Activated naive CD4-positive, alpha-beta T cell treated with anti-CD3 and anti-CD28 coated beads for 36 hours (primary cell): ENCODE data around the gene VPS9D1. TPM values are rescaled to one million over a fixed set of nuclear protein-coding genes. Genes with fewer than 3 reads are reported as not detected.
A peak's percentile ranks its signal among the peaks of the same experiment; 100 is the strongest.
"Not testable (repeated sequence)": the region's sequence is repeated elsewhere in the genome, so short reads cannot be mapped to it uniquely, and the experiment has no call there.

Experiments
- CTCF ChIA-PET: fragments of 350-600 bp; sonication (Branson Sonifier 250); formaldehyde crosslinking; loops from one replicate; lab custom pipeline; 2021; ENCODE audit warnings: antibody characterized with exemption; lab: Charles Lee
- DNase-seq: peaks from one replicate; pipeline ENCODE4 v3.0.0-alpha.2; 2020
- H3K27ac Mint-ChIP-seq: one replicate; pipeline ENCODE4 v1.8.0; 2021; ENCODE audit warnings: mild to moderate bottlenecking, mixed read lengths
- H3K27me3 Mint-ChIP-seq: one replicate; pipeline ENCODE4 v1.8.0; 2021; ENCODE audit warnings: low read depth, mixed read lengths
- H3K36me3 Mint-ChIP-seq: one replicate; pipeline ENCODE4 v1.8.0; 2021; ENCODE audit warnings: low read depth, mixed read lengths
- H3K4me1 Mint-ChIP-seq: one replicate; pipeline ENCODE4 v1.8.0; 2021; ENCODE audit warnings: low read depth, mixed read lengths
- H3K4me3 Mint-ChIP-seq: one replicate; pipeline ENCODE4 v1.8.0; 2021; ENCODE audit warnings: mild to moderate bottlenecking, moderate library complexity, mixed read lengths
- H3K9me3 Mint-ChIP-seq: one replicate; pipeline ENCODE4 v1.8.0; 2021; ENCODE audit warnings: mixed read lengths
- intact Hi-C: fragments of 100-400 bp; cut with micrococcal nuclease; formaldehyde crosslinking; loops from one replicate; pipeline ENCODE4 v1.15.1; 2023
- total RNA-seq, 2 experiments: library from RNA; stranded (reverse); gene quantifications; one replicate each; pipeline ENCODE4 v1.2.3, GENCODE V29; 2021

Gene VPS9D1
- total RNA-seq, 2 experiments from 2014 or later: 0.91 to 1.4 TPM

DNA sequence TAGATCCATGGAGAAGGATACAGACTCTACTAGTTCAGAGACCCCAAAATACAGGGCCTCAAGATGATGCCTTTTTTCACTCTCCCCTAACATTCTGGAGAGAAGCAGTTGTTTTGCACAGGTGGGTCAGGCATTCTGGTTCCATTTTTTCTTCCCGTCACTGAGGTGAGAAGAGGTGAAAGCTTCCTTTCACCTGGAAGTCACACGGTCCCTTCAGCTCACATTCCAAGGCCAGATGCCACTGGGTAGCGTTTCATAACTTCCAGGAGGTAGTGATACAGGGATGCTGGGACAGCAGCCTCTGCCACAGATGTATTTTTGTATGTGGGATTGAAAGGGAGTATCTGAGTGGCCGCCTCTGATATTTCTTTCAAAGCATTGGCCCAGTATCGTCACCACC is 32.3 kb downstream of the VPS9D1 start:
- intact Hi-C loops: no loop called here
- H3K9me3 Mint-ChIP-seq: no peaks in the 10 kb centered on the region
- no peaks in the 10 kb centered on the region for H3K27me3 Mint-ChIP-seq
- CTCF ChIA-PET: interaction anchor here (1.3 kb wide), 1 partner anchor 10 kb away, joined by 3 read pairs; no protein-coding TSS in a partner anchor
- peaks cover 15% of the 10 kb centered on the region for H3K4me1 Mint-ChIP-seq
- no peak overlapping the region for H3K27ac Mint-ChIP-seq
- H3K4me3 Mint-ChIP-seq: peak overlapping the region; percentile 92
- peaks cover 25% of the 10 kb centered on the region for H3K36me3 Mint-ChIP-seq
- DNase-seq: no peak

DNA sequence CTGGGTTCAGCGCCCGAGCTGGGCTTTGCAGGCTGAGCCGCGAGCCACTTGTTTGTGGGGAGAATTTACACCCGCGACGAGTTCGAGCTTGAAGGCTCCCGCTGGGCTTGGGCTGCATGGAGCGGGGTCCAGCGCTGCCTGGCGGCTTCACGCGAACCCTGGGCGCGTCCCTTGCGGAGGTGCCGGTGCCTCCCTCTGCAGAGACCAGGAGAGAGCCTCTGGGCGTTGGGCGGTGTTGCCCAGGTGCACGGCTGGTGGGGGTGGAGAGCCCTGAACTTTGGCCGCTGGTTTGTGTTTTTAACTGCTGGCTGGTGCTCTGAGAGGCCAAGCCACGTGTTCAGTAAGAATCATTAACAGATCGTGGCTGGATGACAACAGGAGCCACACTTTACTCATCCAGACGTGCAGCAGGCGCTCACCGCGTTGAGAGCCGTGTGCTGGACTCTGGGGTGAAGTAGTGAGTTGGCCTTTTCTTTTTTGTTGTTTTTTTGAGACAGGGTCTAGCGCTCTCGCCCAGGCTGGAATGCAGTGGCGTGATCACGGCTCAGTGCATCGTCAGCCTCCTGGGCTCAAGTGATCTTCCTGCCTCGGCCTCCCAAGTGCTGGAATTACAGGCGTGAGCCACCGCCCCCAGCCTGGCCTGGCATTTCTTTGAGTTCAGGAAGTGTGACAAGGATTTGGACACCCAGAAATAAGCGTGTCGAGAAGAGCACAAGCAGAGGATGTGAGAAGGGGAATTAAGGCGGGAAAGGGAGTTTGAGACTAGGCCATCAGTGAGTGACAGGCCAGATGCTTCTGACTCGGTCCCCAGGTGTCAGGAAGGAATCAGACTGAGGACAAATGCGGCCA is 33.4 kb downstream of the VPS9D1 start:
- Mint-ChIP-seq H3K27ac (peak overlapping the region; percentile 77), H3K27me3 (no peaks in the 10 kb centered on the region), H3K9me3 (no peaks in the 10 kb centered on the region), H3K36me3 (peaks cover 21% of the 10 kb centered on the region), H3K4me1 (peaks cover 15% of the 10 kb centered on the region), H3K4me3 (peak overlapping the region; percentile 92)
- CTCF ChIA-PET: interaction anchor here (0.7 to 1.4 kb wide), 4 partner anchors 12 to 112 kb away, joined by 3 to 5 read pairs (median 4); partner anchors contain the start of genes CPNE7 and SPATA2L
- no peak for DNase-seq
- intact Hi-C loops: loop anchor here (2.0 kb wide), 1 partner anchor 29 kb away; no protein-coding TSS in a partner anchor

DNA sequence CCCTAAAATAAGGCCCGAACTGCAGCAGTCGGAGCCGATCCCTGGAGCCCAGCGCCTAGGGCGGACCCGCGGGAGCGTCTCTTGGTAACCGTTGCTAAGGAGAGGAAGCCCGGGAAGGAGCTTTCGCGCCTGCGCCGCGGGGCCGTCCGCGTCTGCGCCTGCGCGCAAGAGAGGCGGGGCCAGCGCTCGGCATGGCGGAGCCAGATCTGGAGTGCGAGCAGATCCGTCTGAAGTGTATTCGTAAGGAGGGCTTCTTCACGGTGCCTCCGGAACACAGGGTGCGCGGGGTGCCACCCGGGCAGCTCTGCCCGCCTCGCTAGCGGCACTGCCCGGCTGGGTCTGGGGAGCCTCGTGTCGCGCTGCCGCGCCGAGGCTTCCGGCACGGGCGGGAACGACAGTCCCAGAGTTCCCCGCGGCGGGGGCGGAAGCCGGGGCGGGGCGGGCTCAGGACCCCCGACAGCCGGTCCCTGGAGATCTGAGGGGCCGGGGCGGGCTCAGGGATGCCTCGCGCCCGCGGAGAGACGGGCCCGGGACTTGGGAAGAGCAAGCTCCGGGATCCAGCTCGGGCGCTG is 34.1 kb downstream of the VPS9D1 start, which contains the start of gene CDK10:
Gene CDK10, plus strand, starts transcription at position 170 of the 572 bp plus-strand sequence. Its CDS starts 22 bp downstream, at position 192.
- intact Hi-C loops: loop anchor here (1.0 to 2.0 kb wide), 2 partner anchors 15 to 28 kb away; partner anchors contain the start of gene SPATA2L

DNA sequence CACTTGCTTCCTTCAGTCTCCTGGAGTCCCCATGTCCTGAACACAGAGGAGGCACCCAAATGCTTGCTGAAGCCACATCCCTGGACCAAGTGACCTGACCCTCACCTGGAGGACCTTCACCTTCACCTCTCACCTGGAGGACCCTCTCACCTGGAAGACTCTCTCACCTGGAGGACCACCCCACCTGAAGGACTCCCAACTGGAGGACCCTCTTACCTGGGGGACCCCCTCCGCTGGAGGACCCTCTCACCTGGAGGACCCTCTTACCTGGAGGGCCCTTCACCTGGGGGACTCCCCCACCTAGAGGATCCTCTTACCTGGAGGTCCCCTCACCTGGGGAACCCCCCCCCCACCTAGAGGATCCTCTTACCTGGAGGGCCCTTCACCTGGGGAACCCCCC is 34.8 kb downstream of the VPS9D1 start:
- CTCF ChIA-PET: interaction anchor here (1.0 to 1.4 kb wide), 2 partner anchors 15 to 110 kb away, joined by 4 to 5 read pairs; partner anchors contain the start of genes CPNE7 and SPATA2L
- no peak for DNase-seq
- H3K4me3 Mint-ChIP-seq: peak overlapping the region; percentile 55
- no peak overlapping the region for H3K27ac Mint-ChIP-seq
- H3K36me3 Mint-ChIP-seq: peaks cover 14% of the 10 kb centered on the region
- intact Hi-C loops: loop anchor here (1.0 to 2.0 kb wide), 2 partner anchors 15 to 27 kb away; partner anchors contain the start of gene SPATA2L
- no peaks in the 10 kb centered on the region for H3K9me3 Mint-ChIP-seq
- peaks cover 15% of the 10 kb centered on the region for H3K4me1 Mint-ChIP-seq
- no peaks in the 10 kb centered on the region for H3K27me3 Mint-ChIP-seq

More for the DNA sequence above, 34.1 kb downstream of the VPS9D1 start, which contains the start of gene CDK10:
- DNase-seq: peak; percentile 86
- peaks cover 15% of the 10 kb centered on the region for H3K4me1 Mint-ChIP-seq
- H3K9me3 Mint-ChIP-seq: no peaks in the 10 kb centered on the region
- CTCF ChIA-PET: interaction anchor here (0.7 to 1.4 kb wide), 4 partner anchors 13 to 111 kb away, joined by 3 to 5 read pairs (median 4); partner anchors contain the start of genes CPNE7 and SPATA2L
- H3K27ac Mint-ChIP-seq: peak within 1 kb of the TSS; percentile 89
- no peaks in the 10 kb centered on the region for H3K27me3 Mint-ChIP-seq
- H3K4me3 Mint-ChIP-seq: peak within 1 kb of the TSS; percentile 92
- peaks cover 18% of the 10 kb centered on the region for H3K36me3 Mint-ChIP-seq

DNA sequence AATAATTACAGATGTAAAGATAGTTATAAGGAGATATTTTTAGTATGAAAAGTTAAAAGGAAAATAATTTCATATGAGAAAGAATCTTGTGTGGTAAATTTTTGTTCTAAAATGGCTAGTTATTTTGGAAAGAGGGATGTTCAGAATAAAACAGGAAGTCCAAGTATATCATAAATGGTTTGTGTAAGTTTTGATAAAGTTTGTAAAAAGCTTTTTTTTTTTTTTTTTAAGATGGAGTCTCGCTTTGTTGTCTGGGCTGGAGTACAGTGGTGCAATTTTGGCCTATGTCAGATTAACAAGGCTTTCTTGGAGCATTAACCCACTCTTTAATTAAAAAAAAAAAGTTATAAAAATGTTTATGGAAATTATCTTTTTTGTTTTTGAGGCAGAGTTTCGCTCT is 42.4 kb downstream of the VPS9D1 start:
- H3K27me3 Mint-ChIP-seq: no peaks in the 10 kb centered on the region
- no peak overlapping the region for H3K27ac Mint-ChIP-seq
- H3K4me3 Mint-ChIP-seq: no peak overlapping the region
- no peaks in the 10 kb centered on the region for H3K36me3 Mint-ChIP-seq
- CTCF ChIA-PET: interaction anchor here (0.6 kb wide), 1 partner anchor 237 kb away, joined by 3 read pairs; no protein-coding TSS in a partner anchor
- intact Hi-C loops: no loop called here
- no peaks in the 10 kb centered on the region for H3K4me1 Mint-ChIP-seq
- no peak for DNase-seq
- H3K9me3 Mint-ChIP-seq: peaks cover 3% of the 10 kb centered on the region

DNA sequence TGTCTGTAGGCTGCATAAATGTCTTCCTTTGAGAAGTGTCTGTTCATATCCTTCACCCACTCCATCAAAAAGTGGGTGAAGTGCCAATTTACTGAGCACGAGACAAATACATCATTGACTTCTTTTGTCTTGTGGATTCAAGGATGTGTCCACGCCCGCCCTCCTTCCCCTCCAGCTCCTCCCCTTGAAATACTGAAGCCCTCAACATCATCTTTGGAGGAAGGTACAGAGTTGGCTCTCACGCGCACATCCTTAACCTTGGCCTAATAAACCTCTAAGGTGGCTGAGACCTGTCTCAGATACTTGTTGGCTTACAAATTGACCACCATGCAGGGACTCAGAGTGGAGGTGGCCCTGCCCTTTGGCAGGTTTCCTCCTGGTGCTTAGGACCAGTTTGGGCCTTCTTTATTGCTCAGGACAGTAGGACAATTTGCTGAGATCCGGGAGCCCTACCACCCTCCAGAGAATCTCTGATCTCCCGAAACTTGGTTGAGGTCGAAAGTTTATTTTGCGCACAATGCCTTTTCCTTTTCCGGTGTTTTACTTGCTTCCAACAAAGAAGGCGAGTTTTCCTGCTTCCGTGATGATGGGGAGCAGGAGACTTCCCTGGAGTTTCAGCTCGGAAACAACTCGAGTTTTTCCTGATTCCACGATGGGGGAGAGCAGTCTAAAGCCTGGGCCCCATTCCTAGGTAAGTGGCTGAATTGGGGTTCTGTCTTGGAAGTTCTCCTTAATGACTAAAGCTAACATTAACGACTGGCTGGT is 48.3 kb downstream of the VPS9D1 start:
- CTCF ChIA-PET: interaction anchor here (1.0 kb wide), 1 partner anchor 31 kb away, joined by 3 read pairs; no protein-coding TSS in a partner anchor
- peaks cover 23% of the 10 kb centered on the region for H3K4me1 Mint-ChIP-seq

DNA sequence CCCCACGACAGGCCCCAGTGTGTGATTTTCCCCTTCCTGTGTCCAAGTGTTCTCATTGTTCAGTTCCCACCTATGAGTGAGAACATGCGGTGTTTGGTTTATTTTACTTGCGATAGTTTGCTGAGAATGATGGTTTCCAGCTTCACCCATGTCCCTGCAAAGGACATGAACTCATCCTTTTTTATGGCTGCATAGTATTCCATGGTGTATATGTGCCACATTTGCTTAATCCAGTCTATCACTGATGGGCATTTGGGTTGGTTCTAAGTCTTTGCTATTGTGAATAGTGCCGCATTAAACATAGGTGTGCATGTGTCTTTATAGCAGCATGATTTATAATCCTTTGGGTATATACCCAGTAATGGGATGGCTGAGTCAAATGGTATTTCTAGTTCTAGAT is 49.1 kb downstream of the VPS9D1 start:
- CTCF ChIA-PET: interaction anchor here (0.9 to 1.0 kb wide), 2 partner anchors 30 to 71 kb away, joined by 3 read pairs; no protein-coding TSS in a partner anchor
- DNase-seq, H3K4me3 Mint-ChIP-seq: not testable (repeated sequence)

More for the DNA sequence above, 48.3 kb downstream of the VPS9D1 start:
- Mint-ChIP-seq H3K9me3 (no peaks in the 10 kb centered on the region), H3K27ac (no peak overlapping the region), H3K36me3 (no peaks in the 10 kb centered on the region), H3K4me3 (no peak overlapping the region), H3K27me3 (no peaks in the 10 kb centered on the region)
- intact Hi-C loops: no loop called here
- DNase-seq: no peak

DNA sequence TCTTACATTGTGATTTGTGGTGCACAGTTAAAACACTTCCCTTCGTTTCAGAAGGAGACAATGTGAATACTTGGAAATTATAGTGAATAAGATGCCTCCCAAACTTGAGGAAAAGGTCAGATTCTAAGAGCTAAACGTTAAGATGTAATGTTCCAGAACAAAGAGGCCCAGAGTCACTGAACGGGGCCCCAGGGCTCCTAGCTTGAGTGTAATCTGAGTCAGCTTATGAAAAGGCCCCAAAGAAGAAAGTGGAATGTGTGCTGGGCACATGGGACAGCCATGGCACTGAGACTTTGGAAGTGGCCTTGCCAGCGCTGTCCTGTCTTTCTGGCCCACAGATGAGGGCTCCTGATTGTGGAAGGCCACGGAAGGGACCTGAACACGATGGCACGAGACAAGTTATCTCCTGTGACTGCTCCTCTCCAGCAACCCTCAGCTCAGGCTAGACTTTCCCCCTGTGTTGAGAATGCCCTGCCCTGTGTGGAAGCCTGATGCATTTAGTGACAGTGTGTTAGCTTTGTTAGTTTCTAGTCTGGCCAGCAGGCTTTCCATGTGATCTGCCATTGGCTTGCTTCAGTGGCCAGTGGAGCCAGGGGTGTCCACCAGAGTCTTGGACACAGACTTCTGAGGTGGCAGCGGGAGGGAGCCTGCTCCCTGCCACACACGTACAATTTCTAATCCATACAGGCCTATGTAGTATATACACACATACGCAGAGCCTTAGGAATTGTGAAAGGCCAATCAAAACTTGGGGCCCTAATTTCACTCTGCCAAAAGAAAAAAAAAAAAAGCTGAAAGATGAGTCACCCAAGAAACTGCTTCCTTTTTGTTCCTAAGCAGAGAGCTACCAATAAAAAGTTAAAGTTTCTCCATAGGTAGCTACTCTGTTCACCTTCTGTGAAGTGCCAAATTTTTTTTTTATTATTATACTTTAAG is 49.9 kb downstream of the VPS9D1 start:
- intact Hi-C loops: no loop called here
- CTCF ChIA-PET: interaction anchor here (0.6 to 1.6 kb wide), 4 partner anchors 10 to 70 kb away, joined by 3 to 4 read pairs (median 3); no protein-coding TSS in a partner anchor
- H3K36me3 Mint-ChIP-seq: no peaks in the 10 kb centered on the region
- no peak for DNase-seq
- no peaks in the 10 kb centered on the region for H3K27me3 Mint-ChIP-seq
- no peaks in the 10 kb centered on the region for H3K9me3 Mint-ChIP-seq
- peak overlapping the region; percentile 7 for H3K27ac Mint-ChIP-seq
- peaks cover 23% of the 10 kb centered on the region for H3K4me1 Mint-ChIP-seq
- H3K4me3 Mint-ChIP-seq: no peak overlapping the region

More for the DNA sequence above, 49.1 kb downstream of the VPS9D1 start:
- H3K27ac Mint-ChIP-seq, H3K9me3 Mint-ChIP-seq, H3K27me3 Mint-ChIP-seq, H3K36me3 Mint-ChIP-seq, intact Hi-C loops: not testable (repeated sequence)
- peaks cover 23% of the 10 kb centered on the region for H3K4me1 Mint-ChIP-seq

DNA sequence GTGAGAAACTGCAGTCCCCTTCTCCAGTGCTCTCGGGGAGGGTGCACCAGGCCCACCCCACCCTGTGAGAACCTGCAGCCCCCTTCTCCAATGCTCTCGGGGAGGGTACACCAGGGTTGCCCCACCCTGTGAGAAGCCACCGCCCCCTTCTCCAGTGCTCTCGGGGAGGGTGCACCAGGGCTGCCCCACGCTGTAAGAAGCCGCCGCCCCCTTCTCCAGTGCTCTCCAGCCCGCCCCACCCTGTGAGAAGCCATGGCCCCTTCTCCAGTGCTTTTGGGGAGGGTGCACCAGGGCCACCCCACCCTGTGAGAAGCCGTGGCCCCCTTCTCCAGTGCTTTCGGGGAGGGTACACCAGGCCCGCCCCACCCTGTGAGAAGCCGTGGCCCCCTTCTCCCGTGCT is 50.9 kb downstream of the VPS9D1 start:
- Mint-ChIP-seq H3K9me3 (no peaks in the 10 kb centered on the region), H3K27ac (no peak overlapping the region), H3K4me1 (peaks cover 23% of the 10 kb centered on the region), H3K27me3 (no peaks in the 10 kb centered on the region), H3K4me3 (no peak overlapping the region), H3K36me3 (no peaks in the 10 kb centered on the region)
- intact Hi-C loops: no loop called here
- CTCF ChIA-PET: interaction anchor here (1.6 kb wide), 1 partner anchor 31 kb away, joined by 4 read pairs; no protein-coding TSS in a partner anchor
- no peak for DNase-seq

DNA sequence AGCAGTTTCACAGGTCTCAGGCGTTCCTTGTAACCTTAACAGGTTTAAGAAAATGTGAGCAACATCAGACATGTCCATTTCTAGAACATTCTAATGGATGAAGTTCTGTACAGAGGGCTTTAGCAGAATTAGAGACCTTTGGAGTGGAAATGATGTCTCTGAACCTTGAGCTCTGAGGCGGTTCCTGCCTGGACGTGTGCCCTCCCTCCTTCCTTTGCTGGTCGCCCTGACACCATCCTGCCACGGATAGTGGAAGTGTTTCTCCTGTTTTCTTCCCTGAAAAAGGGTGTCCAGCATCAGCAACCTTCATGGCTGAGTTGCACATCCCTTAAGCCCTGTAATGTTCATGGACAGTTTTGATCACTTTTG is 51.9 kb downstream of the VPS9D1 start:
- peaks cover 23% of the 10 kb centered on the region for H3K4me1 Mint-ChIP-seq
- H3K27me3 Mint-ChIP-seq: no peaks in the 10 kb centered on the region
- H3K36me3 Mint-ChIP-seq: peaks cover 4% of the 10 kb centered on the region
- DNase-seq: no peak
- H3K4me3 Mint-ChIP-seq: no peak overlapping the region
- intact Hi-C loops: no loop called here
- no peak overlapping the region for H3K27ac Mint-ChIP-seq
- CTCF ChIA-PET: interaction anchor here (0.7 to 1.4 kb wide), 3 partner anchors 30 to 95 kb away, joined by 3 to 6 read pairs (median 3); no protein-coding TSS in a partner anchor
- no peaks in the 10 kb centered on the region for H3K9me3 Mint-ChIP-seq
